H9 (cell line): ENCODE measurements around the gene KLHL18. TPM values are rescaled to one million over a fixed set of nuclear protein-coding genes. Genes with fewer than 3 reads are reported as not detected.

Experiments used
- DNase-seq: peaks from one replicate; pipeline ENCODE4 v3.0.0-alpha.2; 2017
- H2AFZ ChIP-seq: one replicate; pipeline ENCODE4 v1.6.1; 2013; ENCODE audit warnings: mild to moderate bottlenecking, low read length, control low read depth, moderate library complexity
- H2AK5ac ChIP-seq: 2 replicates; pipeline ENCODE4 v1.6.1; 2013; ENCODE audit warnings: low read length, control low read depth, mixed read lengths; ENCODE audit not compliant: insufficient read length
- H2BK120ac ChIP-seq: one replicate; pipeline ENCODE4 v1.6.1; 2013; ENCODE audit warnings: low read depth, mild to moderate bottlenecking, low read length, control low read depth, inconsistent platforms; ENCODE audit not compliant: poor library complexity, severe bottlenecking
- H2BK12ac ChIP-seq: 2 replicates; pipeline ENCODE4 v1.6.1; 2013; ENCODE audit warnings: low read length, control low read depth, mixed read lengths, low read depth; ENCODE audit not compliant: insufficient read length
- H2BK15ac ChIP-seq: 2 replicates; pipeline ENCODE4 v1.6.1; 2013; ENCODE audit warnings: low read depth, low read length, control low read depth
- H2BK20ac ChIP-seq: one replicate; pipeline ENCODE4 v1.6.1; 2013; ENCODE audit warnings: low read depth, mild to moderate bottlenecking, low read length, control low read depth, inconsistent platforms; ENCODE audit not compliant: poor library complexity, severe bottlenecking
- H2BK5ac ChIP-seq: 2 replicates; pipeline ENCODE4 v1.6.1; 2013; ENCODE audit warnings: low read length, control low read depth, mixed read lengths; ENCODE audit not compliant: insufficient read length
- H3K14ac ChIP-seq: 2 replicates; pipeline ENCODE4 v1.6.1; 2013; ENCODE audit warnings: low read length, control low read depth; ENCODE audit not compliant: insufficient read depth
- H3K18ac ChIP-seq: 2 replicates; pipeline ENCODE4 v1.6.1; 2013; ENCODE audit warnings: low read depth, mild to moderate bottlenecking, mixed read lengths, low read length, control low read depth; ENCODE audit not compliant: insufficient read length
- H3K23ac ChIP-seq: 2 replicates; pipeline ENCODE4 v1.6.1; 2013; ENCODE audit warnings: low read length, control low read depth, mixed read lengths, low read depth; ENCODE audit not compliant: insufficient read length
- H3K23me2 ChIP-seq: 2 replicates; pipeline ENCODE4 v1.6.1; 2013; ENCODE audit warnings: low read depth, mild to moderate bottlenecking, mixed read lengths, low read length, control low read depth; ENCODE audit not compliant: insufficient read length, poor library complexity, severe bottlenecking
- H3K27ac ChIP-seq: 2 replicates; pipeline ENCODE4 v1.5.1; 2013; ENCODE audit warnings: low read length, control low read depth, mixed read lengths, low read depth; ENCODE audit not compliant: insufficient read length
- H3K27me3 ChIP-seq: 2 replicates; pipeline ENCODE4 v1.6.1; 2013; ENCODE audit warnings: low read length, control low read depth, inconsistent platforms; ENCODE audit not compliant: insufficient read depth
- H3K4ac ChIP-seq: 2 replicates; pipeline ENCODE4 v1.6.1; 2013; ENCODE audit warnings: low read depth, mild to moderate bottlenecking, control low read depth, inconsistent platforms, low read length, moderate library complexity
- H3K4me1 ChIP-seq: 2 replicates; pipeline ENCODE4 v1.6.1; 2013; ENCODE audit warnings: low read length, control low read depth, inconsistent platforms; ENCODE audit not compliant: insufficient read depth
- H3K4me2 ChIP-seq: 2 replicates; pipeline ENCODE4 v1.6.1; 2013; ENCODE audit warnings: low read length, control low read depth, mixed read lengths; ENCODE audit not compliant: insufficient read length, insufficient read depth
- H3K56ac ChIP-seq: 2 replicates; pipeline ENCODE4 v1.6.1; 2013; ENCODE audit warnings: low read depth, mild to moderate bottlenecking, mixed read lengths, low read length, control low read depth; ENCODE audit not compliant: insufficient read length
- H3K79me1 ChIP-seq: 2 replicates; pipeline ENCODE4 v1.6.1; 2013; ENCODE audit warnings: low read depth, mild to moderate bottlenecking, moderate library complexity, low read length, control low read depth, inconsistent platforms; ENCODE audit not compliant: insufficient read depth, poor library complexity, severe bottlenecking
- H3K79me2 ChIP-seq: 2 replicates; pipeline ENCODE4 v1.6.1; 2013; ENCODE audit warnings: low read length, control low read depth, inconsistent platforms; ENCODE audit not compliant: insufficient read depth
- H3K9ac ChIP-seq: 2 replicates; pipeline ENCODE4 v1.6.1; 2013; ENCODE audit warnings: low read length, control low read depth, mixed read lengths; ENCODE audit not compliant: insufficient read length; ENCODE audit errors: extremely low read depth
- H3K9me3 ChIP-seq: one replicate; pipeline ENCODE4 v1.6.1; 2013; ENCODE audit warnings: low read depth, low read length, inconsistent platforms; ENCODE audit not compliant: control insufficient read depth
- H3T11ph ChIP-seq: one replicate; pipeline ENCODE4 v1.6.1; 2013; ENCODE audit warnings: mild to moderate bottlenecking, low read length, control low read depth, inconsistent platforms
- H4K20me1 ChIP-seq: one replicate; pipeline ENCODE4 v1.6.1; 2013; ENCODE audit not compliant: control insufficient read depth, insufficient read length, insufficient read depth
- H4K5ac ChIP-seq: 2 replicates; pipeline ENCODE4 v1.6.1; 2013; ENCODE audit warnings: low read depth, mild to moderate bottlenecking, mixed read lengths, low read length, control low read depth; ENCODE audit not compliant: insufficient read length
- H4K8ac ChIP-seq: replicated peaks from 2 replicates; pipeline ENCODE4 v1.6.1; 2013; ENCODE audit warnings: low read length, control low read depth, mixed read lengths, low read depth; ENCODE audit not compliant: insufficient read length
- H4K91ac ChIP-seq: 2 replicates; pipeline ENCODE4 v1.6.1; 2013; ENCODE audit warnings: low read depth, mild to moderate bottlenecking, moderate library complexity, mixed read lengths, low read length, control low read depth; ENCODE audit not compliant: insufficient read length
- H3K27ac Mint-ChIP-seq, 3 experiments: 2 replicates in 2 of 3; 3 replicates in 1 of 3; pipeline ENCODE4 v1.8.0; 2020 to 2021; ENCODE audit warnings: mixed read lengths in 3 of 3, mild to moderate bottlenecking in 1 of 3, moderate library complexity in 1 of 3
- H3K27me3 Mint-ChIP-seq: 2 replicates; pipeline ENCODE4 v1.8.0; 2021; ENCODE audit warnings: low read depth, mild to moderate bottlenecking, moderate library complexity, mixed read lengths
- H3K36me3 Mint-ChIP-seq, 3 experiments: 2 replicates in 2 of 3; 3 replicates in 1 of 3; pipeline ENCODE4 v1.8.0; 2020 to 2021; ENCODE audit warnings: low read depth in 3 of 3, mixed read lengths in 3 of 3; ENCODE audit not compliant: insufficient read depth in 1 of 3
- H3K4me1 Mint-ChIP-seq, 2 experiments: 2 replicates each; pipeline ENCODE4 v1.8.0; 2020; ENCODE audit warnings: mixed read lengths in 2 of 2
- H3K4me3 Mint-ChIP-seq, 2 experiments: 2 replicates in 1 of 2; 3 replicates in 1 of 2; pipeline ENCODE4 v1.8.0; 2020 to 2021; ENCODE audit warnings: mild to moderate bottlenecking in 2 of 2, mixed read lengths in 2 of 2, moderate library complexity in 1 of 2
- H3K9me3 Mint-ChIP-seq, 2 experiments: 2 replicates in 1 of 2; 3 replicates in 1 of 2; pipeline ENCODE4 v1.8.0; 2020; ENCODE audit warnings: mild to moderate bottlenecking in 2 of 2, mixed read lengths in 2 of 2, moderate library complexity in 1 of 2
- CTCF ChIP-seq: fragments of 200-600 bp; sonication (generic); conservative IDR thresholded peaks from 3 replicates; pipeline ENCODE4 v1.8.0; 2021; ENCODE audit warnings: antibody characterized with exemption, mild to moderate bottlenecking
- total RNA-seq: library from RNA; stranded (reverse); gene quantifications from 2 replicates; pipeline ENCODE4 v1.2.1, GENCODE V29; 2021

The KLHL18 gene
- total RNA-seq, 1 experiment from 2014 or later, result 55.3 TPM

GRCh38 chr3:47374587-47374986 is 91.8 kb downstream of the KLHL18 start:
- DNase-seq, result no peak
- Histone ChIP-seq H2BK120ac (no peak overlapping the region), H3K4me1 (no peaks in the 10 kb centered on the region), H2BK5ac (no peak overlapping the region), H4K91ac (no peak overlapping the region), H3K79me2 (no peaks in the 10 kb centered on the region), H3K27me3 (no peaks in the 10 kb centered on the region), H3K4me2 (no peak overlapping the region), H3T11ph (no peak overlapping the region), H3K27ac (no peak overlapping the region), H3K18ac (no peak overlapping the region), H2BK15ac (no peak overlapping the region), H2BK12ac (no peak overlapping the region), H4K5ac (no peak overlapping the region), H4K20me1 (no peaks in the 10 kb centered on the region), H2AFZ (no peak overlapping the region), H3K79me1 (no peaks in the 10 kb centered on the region), H4K8ac (no peak overlapping the region), H3K23me2 (peaks cover 2% of the 10 kb centered on the region), H2AK5ac (no peak overlapping the region), H3K9me3 (no peaks in the 10 kb centered on the region), H3K23ac (no peak overlapping the region), H3K14ac (no peak overlapping the region), H3K4ac (no peak overlapping the region), H2BK20ac (no peak overlapping the region), H3K9ac (no peak overlapping the region), H3K56ac (no peak overlapping the region)
- H3K9me3 Mint-ChIP-seq, result no peaks in the 10 kb centered on the region; a peak in 1 of 5 replicates
- no peak for TF ChIP-seq CTCF
- no peak overlapping the region for H3K4me3 Mint-ChIP-seq
- no peaks in the 10 kb centered on the region; a peak in 1 of 7 replicates for H3K36me3 Mint-ChIP-seq
- H3K27ac Mint-ChIP-seq, result no peak overlapping the region
- peaks cover 2% of the 10 kb centered on the region for H3K27me3 Mint-ChIP-seq
- H3K4me1 Mint-ChIP-seq, result peaks cover 16 to 20% of the 10 kb centered on the region in 2 experiments
